CD4-positive, alpha-beta T cell treated with Interleukin-15 for 1 hour (primary cell): ENCODE data around the gene LRRC25.

ENCODE experiments used
- DNase-seq: peaks from one replicate; pipeline ENCODE4 v3.0.0-alpha.2; 2020

LRRC25 gene

GRCh38 chr19:18397242-18398202 lies at the start of gene LRRC25:
TSS of gene LRRC25 (minus strand) at chr19:18397622. CDS start at chr19:18396963, 659 bp downstream.
- peak; percentile 85 for DNase-seq

- DNase-seq = no peak
Measured at GRCh38 chr19:18446811-18447359, 49.5 kb upstream of the LRRC25 start.

- no peak for DNase-seq
Measured at GRCh38 chr19:18446145-18446810, 48.9 kb upstream of the LRRC25 start.

- no peak for DNase-seq
Measured at GRCh38 chr19:18445262-18445948, 48.0 kb upstream of the LRRC25 start.

GRCh38 chr19:18444513-18444912 lies 47.1 kb upstream of the LRRC25 start:
- DNase-seq = no peak

GRCh38 chr19:18443831-18444230 lies 46.4 kb upstream of the LRRC25 start:
- DNase-seq = no peak

GRCh38 chr19:18443406-18443805 lies 46.0 kb upstream of the LRRC25 start:
- no peak for DNase-seq

GRCh38 chr19:18442941-18443340 lies 45.5 kb upstream of the LRRC25 start:
- DNase-seq = no peak

- DNase-seq = peak; percentile 57
Measured at GRCh38 chr19:18441804-18442788, 44.7 kb upstream of the LRRC25 start.

- no peak for DNase-seq
Measured at GRCh38 chr19:18440936-18441803, 43.7 kb upstream of the LRRC25 start.

GRCh38 chr19:18440415-18440877 lies 43.0 kb upstream of the LRRC25 start:
- peak; percentile 30 for DNase-seq

- DNase-seq = no peak
Measured at GRCh38 chr19:18439910-18440237, 42.5 kb upstream of the LRRC25 start.

GRCh38 chr19:18439025-18439909 lies 41.8 kb upstream of the LRRC25 start:
- DNase-seq = no peak

GRCh38 chr19:18438331-18439024 lies 41.1 kb upstream of the LRRC25 start:
- no peak for DNase-seq

GRCh38 chr19:18437491-18438330 lies 40.3 kb upstream of the LRRC25 start, which contains the start of gene ISYNA1:
TSS of gene ISYNA1 (minus strand) at chr19:18438133. CDS start at chr19:18437979, 154 bp downstream.
- peak; percentile 53 for DNase-seq

- peak; percentile 89 for DNase-seq
Measured at GRCh38 chr19:18436671-18437490, 39.5 kb upstream of the LRRC25 start.
